Effector CD4-positive, alpha-beta T cell (primary cell): ENCODE results near the gene C1GALT1C1L. TPM values are rescaled to one million over a fixed set of nuclear protein-coding genes. Genes with fewer than 3 reads are reported as not detected.
"Not testable (repeated sequence)": the region's sequence is repeated elsewhere in the genome, so short reads cannot be mapped to it uniquely, and the experiment has no call there.

Experiments
- DNase-seq: peaks from one replicate; pipeline ENCODE4 v3.0.0-alpha.2; 2020
- total RNA-seq: gene quantifications from one replicate; lab custom pipeline; 2026; lab: John Stamatoyannopoulos, UW

The C1GALT1C1L gene
- total RNA-seq = not detected

DNA sequence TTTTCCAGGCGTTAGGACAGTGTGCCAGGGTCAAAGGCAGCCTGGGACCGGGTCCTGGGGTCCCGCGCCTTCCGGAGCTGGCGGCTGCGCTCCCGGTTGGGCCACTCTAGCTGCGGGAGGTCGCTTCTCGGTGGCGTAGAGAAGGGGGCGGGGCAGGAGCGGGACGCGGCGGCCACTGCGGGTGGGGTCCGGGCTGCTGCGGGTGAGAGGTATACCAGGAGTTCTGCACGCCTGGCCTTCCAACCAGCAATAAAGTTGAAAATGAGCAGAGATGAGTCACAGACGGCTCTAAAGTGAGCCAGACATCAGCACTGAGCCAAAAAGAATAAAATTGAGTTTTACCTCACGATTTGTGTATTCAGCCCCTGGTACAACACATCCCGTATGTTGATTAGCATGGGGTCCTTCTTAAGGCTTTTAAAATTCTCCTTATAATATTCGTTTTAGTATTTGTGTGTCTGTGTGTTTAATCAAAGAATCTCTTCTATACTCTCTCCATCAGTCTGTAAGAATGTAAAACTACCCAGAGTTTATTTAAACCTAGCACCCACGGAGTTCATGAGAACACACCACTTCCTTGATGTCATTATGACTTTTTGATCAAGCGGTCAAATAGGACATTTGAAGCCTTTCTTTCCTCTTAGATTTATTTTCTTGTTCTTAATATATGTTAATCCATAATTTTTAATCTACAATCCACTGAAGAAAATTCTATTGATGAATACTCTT, at the start of gene C1GALT1C1L:
Gene C1GALT1C1L (minus strand): TSS at position 108 of the 729 bp plus-strand sequence. CDS start 107 bp downstream, at position 1.
- DNase-seq = no peak

DNA sequence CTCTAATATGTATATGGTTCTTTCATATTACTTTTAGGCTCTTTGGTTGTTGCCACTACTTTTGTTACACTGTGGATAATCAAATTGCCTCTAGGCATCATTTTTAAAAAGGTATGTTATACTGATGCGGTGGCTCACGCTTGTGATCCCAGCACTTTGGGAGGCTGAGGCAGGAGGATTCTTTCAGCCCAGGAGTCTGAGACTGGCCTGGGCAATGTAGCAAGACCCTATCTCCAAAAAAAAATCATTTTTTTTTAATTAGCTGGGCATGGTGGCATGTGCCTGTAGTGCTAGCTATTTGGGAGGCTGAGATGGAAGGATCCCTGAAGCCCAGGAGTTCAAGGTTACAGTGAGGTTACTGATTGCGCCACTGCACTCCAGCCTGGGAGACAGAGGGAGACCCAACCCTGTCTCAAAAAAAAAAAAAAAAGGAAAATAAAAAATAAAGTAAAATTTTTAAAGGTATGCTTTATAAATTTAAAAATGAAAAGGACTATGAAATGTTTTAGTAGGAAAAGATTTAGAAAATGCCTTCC, 49.5 kb upstream of the C1GALT1C1L start:
- no peak for DNase-seq

DNA sequence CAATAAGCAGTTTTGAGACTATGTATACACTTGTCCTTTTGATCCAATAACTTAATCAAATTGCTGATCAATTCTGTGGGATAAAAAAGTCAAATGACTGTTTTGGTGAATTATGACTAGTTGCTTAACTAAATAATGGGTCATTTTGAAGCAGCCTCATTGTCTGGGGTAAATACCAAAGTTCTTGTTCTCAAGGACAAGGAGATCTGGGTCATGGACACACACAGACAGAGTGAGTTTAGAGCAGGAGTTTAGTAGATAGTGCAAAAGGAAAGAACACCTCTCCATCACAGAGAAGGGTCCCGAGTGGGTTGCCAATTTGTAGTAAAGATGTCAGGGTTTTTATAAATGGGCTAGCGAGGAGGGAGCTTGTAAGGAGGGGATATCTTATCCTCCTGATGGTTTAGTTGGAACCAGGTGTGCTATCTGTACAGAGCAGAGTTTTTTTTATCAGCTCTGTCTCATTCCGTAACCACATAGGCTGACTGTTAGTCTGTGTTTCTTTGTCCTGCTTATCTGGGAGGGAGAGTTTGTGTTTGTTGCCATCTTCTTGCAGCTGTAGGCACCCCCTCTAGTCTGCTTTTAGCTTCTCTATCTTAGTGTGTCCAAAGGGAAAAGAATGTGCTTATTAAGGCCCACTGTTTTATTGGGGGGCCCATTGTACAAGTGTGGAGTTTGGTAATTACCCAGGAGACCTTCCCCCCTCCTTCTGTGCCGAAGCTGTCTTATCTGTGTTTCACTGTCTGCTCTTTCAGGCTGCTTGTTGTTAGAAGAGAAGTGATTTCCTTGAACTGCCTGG, 48.7 kb upstream of the C1GALT1C1L start:
- no peak for DNase-seq

DNA sequence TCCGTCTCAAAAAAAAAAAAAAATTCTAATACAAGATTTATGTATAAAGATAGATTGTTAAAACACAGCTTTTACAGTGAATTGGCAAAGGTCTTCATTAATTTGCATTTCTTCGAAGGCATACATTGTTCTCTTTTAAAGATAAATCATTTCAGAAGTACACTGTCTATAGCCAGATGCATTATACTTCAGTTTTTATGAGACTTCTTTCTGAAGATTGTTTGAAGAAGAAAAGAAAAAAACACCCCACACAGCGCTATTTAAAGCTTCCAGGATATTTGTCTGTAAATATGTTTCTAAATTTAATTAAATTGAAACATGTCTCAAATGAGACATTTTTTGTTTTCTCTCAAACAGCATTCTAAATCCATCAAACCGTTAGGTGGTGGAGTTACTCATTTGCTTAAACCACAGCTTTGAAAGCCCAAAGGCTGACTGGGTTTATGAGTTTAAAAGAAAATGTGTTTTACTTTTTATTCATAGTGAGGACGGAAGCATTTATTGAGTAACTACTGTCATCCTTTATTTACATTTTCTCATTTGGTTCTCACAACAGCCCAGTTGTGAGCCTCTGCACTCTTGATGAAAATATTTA, 42.4 kb upstream of the C1GALT1C1L start:
- no peak for DNase-seq

DNA sequence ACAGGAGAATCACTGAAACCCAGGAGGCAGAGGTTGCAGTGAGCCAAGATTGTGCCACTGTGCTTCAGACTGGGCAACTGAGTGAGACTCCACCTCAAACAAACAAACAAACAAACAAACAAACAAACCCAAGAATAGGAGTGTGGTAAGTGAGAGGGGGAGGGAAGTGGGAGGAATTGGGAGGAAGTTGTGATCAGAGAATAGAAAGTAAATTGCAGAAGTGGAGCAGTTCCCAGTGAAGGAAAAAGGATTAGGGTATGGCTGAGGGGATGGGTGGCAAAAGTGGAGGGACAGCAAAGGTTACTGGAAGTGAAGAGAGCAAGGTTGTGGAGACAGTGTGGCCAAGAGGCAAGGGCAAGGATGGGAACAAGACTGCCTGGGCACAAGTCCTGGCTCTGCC, 41.1 kb upstream of the C1GALT1C1L start:
- DNase-seq = no peak

DNA sequence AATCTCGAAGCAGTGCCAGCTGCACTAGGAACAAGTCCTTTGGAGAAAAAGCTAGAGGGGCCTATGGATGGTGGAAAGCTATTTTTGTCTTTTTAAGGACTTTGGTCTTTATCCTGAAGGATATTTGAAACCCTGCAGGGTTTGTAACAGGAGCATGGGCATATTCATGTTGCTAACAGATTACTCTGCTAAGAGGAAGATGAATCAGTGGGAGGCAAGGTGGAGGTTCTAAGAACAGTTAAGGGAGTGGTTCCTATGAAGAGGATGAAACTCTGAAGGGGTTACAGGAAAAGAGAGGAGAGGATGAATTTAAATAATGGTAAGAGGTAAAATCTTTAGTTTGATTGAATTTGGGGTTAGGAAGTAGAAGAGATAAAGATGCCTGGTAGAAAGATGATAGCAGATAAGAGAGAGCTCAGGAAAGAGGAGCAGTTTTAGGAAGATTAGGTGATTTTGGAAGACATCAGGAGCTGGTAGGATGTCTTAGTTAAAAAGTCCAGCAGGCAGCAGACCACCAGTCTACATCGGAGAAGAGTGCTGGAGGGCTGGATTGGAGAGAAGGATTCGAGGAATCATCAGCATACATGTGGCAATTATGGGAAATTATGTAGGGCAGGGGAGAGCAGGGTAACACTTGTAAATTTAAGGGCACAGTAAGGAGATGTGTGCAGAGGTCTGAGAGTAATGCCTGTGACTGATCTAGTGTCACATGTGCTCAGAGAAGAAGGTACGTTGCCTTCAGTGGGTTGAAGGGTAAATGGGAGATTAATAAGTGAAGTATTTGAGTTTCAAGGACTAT, 39.3 kb upstream of the C1GALT1C1L start:
- no peak for DNase-seq

DNA sequence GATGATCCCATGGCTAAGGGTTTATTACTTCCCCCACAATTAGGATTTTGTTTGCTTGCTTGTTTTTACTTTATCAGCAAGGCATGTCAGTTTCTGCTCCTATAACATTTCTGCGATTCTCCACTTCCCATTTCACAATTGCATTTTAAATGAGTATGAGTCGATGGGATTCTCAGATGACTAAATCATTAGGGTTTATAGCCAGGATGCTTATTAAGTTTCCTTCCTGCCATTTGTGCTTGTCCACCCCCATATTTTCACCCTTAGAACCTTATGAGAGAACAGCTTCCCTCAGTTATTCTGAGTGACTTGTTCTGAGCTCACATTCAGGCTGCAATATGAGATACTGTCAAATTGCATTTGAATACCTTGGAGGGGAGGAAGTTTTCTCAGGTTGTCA, 37.9 kb upstream of the C1GALT1C1L start:
- no peak for DNase-seq

DNA sequence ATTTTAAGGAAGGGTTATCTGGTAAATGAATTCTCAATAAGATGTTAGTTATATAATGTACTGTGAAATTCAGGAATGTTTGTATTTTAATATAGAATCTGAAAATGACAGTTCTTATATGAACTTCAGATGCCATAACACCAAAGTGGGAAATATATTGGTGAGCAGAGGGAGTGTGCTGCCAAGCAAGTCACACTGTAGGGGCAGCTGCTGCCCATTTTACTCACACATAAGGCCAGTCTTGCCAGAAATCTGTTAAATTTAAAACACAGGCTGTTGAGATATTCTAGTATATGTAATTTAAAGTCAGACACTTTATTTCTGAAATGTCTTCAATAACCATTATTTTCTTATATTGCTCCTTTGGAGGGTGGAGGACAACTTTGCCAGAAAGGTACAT, 34.6 kb upstream of the C1GALT1C1L start:
- no peak for DNase-seq

DNA sequence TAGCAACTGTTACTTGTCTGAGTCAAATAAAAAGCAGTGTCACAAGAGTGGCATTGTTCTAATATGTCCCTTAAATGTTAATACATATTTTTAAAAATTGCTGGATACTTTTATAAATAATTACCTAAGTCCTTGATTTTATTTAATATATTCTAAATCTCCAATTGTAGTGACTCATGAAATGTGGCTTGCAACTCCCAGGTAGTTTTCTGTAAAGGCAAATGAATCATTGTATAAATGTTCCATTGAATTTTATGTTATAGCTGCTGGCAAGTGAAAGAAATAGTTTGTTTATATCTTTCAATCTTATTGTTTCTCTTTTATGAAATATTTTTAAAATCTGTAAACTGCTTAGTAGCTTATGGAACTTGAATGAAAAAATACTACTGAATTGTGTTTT, 32.7 kb upstream of the C1GALT1C1L start:
- no peak for DNase-seq

DNA sequence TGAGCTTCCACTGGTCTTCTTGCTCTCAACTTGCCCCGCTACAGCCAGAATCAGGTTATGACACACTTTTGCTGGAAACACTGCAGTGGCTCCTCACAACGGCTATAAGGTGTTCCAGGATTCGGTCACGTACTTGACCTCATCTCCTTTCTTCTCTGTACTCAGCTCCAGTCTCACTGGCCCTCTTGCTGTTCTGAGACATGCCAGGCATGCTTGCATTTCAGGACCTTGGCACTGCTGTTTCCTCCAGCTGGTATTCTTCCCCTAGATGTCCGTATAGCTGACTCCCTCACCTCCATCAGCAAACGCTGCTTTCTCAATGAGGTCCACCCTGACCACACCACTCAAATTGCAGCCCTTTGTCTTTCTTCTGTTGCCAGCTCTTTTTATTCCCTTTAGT, 31.9 kb upstream of the C1GALT1C1L start:
- DNase-seq = no peak

DNA sequence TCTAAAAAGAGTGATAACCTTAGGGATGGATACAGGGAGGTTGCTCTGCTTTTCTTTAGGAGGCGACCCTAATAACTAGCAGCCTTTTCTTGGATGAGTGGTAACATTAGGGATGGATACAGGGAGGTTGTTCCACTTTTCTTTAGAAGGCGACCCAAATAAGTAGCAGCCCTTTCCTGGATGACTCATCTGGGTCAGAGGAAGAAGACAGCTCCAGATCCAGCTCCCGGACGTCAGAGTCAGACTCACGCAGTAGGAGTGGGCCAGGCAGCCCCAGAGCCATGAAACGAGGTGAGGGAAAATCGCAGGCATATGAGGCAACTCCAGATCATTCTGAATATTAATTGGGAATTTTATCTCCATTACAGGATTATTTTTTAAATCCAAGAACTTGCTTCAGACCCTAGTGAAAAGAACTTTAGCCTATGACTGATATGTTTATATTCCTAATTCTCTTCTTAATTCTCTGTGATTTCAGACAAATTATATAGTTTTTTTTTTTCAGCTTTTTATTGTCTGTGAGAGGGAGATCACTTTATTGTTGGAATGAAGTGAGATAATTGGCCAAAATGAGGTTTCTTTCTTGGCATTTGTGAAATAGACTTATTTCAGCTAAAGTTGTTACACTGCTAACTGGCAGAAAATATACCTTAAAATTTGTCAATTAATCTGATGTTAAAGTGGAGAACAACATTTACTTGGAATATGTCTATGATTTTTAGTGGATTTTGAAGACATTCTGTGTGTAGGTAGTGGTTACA, 31.2 kb upstream of the C1GALT1C1L start:
- no peak for DNase-seq

DNA sequence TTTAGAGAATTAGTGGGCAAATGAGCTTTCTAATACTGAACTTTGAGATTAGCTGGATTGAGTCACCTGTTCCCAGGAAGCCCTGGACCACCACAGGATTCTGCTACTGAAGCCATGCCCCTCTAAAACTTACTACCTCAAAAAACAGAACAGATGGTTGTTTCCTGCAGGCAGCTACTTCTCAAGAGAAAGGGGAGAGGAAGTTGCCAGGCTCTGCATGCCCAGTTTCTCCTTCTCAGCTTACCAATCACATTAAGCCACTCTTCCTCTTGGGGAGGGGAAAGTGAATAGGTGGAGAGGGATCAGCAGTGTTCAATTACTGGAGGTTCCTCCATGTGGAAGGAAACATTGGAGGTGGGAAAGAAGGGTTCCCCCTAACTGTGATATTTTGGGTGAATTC, 24.9 kb upstream of the C1GALT1C1L start:
- DNase-seq = no peak

DNA sequence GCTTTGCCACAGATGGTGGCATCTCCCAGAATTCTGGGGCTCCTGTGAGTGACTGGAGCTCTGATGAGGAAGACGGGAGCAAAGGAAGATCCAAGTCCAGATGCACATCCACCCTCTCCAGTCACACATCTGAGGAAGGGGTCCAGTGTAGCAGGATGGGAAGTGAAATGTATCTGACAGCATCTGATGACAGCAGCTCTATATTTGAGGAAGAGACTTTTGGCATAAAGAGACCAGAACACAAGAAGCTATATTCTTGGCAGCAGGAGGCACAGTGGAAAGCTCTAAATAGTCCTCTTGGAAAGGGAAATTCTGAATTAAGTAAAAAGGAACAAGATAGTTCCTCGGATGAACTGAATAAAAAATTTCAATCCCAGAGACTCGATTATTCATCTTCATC, 23.5 kb upstream of the C1GALT1C1L start:
- DNase-seq = no peak

DNA sequence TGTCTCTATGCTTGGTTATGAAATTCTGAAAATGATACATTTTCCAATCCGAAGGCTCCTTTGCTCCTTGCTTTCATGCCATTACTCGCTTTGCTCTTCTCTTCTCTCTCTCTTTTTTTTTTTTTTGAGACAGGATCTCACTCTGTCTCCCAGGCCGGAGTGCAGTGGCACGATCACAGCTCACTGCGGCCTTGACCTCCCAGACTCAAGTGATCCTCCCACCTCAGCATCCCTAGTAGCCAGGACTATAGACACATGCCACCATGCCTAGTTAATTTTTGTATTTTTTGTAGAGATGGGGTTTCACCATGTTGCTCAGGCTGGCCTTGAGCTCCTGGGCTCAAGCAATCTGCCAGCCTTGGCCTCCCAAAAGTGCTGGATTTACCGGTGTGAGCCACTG, 21.9 kb upstream of the C1GALT1C1L start:
- DNase-seq = not testable (repeated sequence)

DNA sequence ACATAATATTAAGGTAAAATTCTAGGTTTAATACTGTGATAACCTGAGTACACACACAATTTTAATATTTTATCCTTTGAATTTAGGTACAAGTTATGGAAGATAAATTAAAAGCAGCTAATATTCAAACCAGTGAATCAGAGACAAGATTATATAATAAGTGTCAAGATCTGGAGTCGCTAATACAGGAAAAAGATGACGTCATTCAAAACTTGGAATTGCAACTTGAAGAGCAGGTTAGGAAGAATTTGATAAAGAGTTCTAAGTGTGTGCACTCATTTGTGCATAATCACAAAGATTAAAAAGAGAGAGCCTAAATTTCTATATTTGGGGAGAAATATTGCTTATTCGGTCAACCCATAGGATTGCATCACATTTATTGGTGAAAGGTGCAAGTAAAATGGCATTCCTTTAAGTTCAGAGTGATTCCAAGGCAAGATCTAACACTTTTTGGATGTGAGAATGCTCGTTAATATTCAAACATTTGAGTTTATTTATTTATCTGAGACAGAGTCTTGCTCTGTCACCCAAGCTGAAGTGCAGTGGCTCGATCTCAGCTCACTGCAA, 16.3 kb upstream of the C1GALT1C1L start:
- DNase-seq = no peak

DNA sequence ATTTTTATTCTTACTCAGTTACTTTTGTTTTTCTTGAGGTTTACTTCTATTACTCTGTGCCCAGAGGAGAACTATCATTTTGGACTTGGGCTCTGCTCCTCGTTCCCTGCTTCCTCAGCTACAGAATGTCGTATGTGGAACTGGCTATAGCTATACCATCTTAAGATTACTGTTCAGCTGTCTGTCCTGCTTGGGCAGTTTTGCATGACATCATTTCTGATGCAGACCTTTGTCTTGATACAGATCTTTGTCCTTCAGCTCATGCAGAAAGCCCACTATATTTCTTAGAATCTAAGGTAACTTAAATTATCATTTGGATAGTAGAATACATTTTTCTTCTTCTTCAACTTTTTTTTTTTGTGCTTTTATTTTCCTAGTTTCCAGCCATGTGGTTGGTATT, 13.8 kb upstream of the C1GALT1C1L start:
- DNase-seq = no peak

DNA sequence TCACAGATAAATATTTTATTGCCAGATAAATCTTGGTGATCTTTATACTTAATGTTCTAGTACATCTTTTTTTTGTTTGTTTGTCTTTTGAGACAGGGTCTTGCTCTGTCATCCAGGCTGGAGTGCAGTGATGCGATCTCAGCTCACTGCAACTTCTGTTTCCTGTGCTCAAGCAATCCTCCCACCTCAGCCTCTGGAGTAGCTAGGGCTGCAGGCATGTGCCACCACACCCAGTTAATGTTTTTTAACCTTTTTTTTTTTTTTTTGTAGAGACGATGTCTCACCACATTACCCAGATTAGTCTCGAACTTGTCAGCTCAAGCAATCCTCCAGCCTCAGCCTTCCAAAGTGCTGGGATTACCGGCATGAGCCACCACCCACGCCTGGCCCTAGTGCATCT, 9.1 kb upstream of the C1GALT1C1L start:
- no peak for DNase-seq

DNA sequence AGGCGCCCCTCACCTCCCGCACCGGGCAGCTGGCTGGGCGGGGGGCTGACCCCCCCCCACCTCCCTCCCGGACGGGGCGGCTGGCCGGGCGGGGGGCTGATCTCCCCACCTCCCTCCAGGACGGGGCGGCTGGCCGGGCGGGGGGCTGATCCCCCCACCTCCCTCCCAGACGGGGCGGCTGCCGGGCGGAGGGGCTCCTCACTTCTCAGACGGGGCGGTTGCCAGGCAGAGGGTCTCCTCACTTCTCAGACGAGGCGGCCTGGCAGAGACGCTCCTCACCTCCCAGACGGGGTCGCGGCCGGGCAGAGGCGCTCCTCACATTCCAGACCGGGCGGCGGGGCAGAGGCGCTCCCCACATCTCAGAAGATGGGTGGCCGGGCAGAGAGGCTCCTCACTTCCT, 1.6 kb upstream of the C1GALT1C1L start:
- not testable (repeated sequence) for DNase-seq

DNA sequence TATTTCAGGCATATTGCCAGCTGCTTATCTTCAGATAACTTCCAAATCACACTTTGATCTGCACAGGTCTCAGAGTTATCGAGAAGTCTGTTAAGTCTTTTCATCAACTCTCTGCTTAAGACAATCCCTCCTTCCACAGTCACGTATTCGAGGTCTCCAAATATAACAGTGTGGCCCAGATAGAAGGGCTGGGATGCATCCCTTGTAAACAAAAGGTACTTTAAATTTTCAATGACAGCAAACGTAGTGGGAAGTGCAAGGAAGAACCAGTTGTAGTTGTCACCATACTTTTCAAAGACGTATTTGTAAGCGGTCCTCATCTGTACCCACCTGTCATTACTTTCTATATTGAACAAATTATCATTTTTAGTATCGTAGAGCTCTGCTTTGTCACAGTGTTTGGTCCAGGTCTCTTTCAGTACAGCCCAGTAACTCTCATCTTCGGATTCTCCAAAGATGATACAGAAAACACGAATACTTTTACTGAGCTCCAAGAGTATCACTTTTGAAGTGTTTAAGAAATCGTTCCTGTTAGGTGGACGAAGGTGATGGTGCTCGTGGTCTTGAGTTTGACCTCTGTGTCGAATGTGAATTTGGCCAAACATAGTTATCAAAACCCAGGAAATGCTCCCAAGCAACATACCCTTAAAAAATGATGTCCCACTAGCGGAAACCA, 445 bp downstream of the C1GALT1C1L start:
- no peak for DNase-seq

DNA sequence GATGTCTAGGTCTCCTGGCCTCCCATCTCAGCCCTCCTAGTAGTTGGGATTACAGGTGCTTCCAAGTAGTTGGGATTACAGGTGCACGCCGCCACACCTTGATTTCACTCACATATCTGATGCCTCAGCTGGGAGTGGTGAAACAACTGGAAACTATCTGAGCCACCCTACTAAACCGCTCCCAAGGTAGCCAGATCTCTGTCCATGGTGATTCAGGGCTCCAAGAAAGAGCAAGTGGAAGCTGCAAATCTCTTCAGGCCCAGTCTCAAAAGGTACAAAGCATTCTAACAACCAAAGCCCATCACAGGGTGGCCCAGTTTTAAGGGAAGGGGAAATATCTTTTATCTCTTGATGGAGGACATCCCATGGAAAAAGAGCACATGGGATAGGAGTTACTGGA, 19.0 kb downstream of the C1GALT1C1L start:
- DNase-seq = no peak

DNA sequence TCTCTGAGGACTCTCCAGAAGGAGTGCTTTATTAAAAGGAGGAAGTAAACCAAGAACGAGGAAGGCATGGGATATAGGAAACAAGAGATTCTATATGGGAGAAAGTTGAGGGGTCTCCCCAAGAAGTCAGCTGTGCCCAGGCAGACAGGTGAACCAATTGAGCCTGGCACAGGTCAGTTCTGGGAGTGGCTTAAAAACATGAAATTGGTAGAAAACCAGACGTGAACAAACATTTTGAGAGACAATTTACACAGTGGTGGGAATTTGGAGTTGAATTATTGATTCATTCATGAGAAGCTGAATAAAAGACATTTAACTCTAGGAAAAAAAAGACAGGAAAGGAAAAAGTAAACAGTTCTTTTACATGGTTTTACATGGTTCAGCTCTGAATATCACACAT, 22.7 kb downstream of the C1GALT1C1L start:
- no peak for DNase-seq
